ENCODE results near the gene TATDN2. TPM values are rescaled to one million over a fixed set of nuclear protein-coding genes. Genes with fewer than 3 reads are reported as not detected.
"Not testable (repeated sequence)": the region's sequence is repeated elsewhere in the genome, so short reads cannot be mapped to it uniquely, and the experiment has no call there.

TATDN2 gene
- total RNA-seq, 1 donor from 2014 or later: 76.8 TPM

- intact Hi-C loops (cut with micrococcal nuclease): no loop called here
Measured at GRCh38 chr3:10265833-10266232, 17.6 kb downstream of the TATDN2 start.

GRCh38 chr3:10266936-10267335 lies 18.7 kb downstream of the TATDN2 start:
- intact Hi-C loops (cut with micrococcal nuclease): not testable (repeated sequence)

- intact Hi-C loops (cut with micrococcal nuclease): no loop called here
Measured at GRCh38 chr3:10268116-10268515, 19.9 kb downstream of the TATDN2 start.

GRCh38 chr3:10268930-10269329 lies 20.7 kb downstream of the TATDN2 start:
- intact Hi-C loops (cut with micrococcal nuclease): no loop called here

GRCh38 chr3:10269443-10269842 lies 21.2 kb downstream of the TATDN2 start:
- intact Hi-C loops (cut with micrococcal nuclease): no loop called here

GRCh38 chr3:10272476-10272875 lies 24.2 kb downstream of the TATDN2 start:
- intact Hi-C loops (cut with micrococcal nuclease): not testable (repeated sequence)

GRCh38 chr3:10272977-10273376 lies 24.7 kb downstream of the TATDN2 start:
- intact Hi-C loops (cut with micrococcal nuclease): no loop called here

- intact Hi-C loops (cut with micrococcal nuclease): no loop called here
Measured at GRCh38 chr3:10273702-10274305, 25.5 kb downstream of the TATDN2 start.

GRCh38 chr3:10274601-10275000 lies 26.3 kb downstream of the TATDN2 start:
- intact Hi-C loops (cut with micrococcal nuclease): no loop called here

- intact Hi-C loops (cut with micrococcal nuclease): no loop called here
Measured at GRCh38 chr3:10277115-10277625, 28.9 kb downstream of the TATDN2 start.

GRCh38 chr3:10278501-10278900 lies 30.2 kb downstream of the TATDN2 start:
- intact Hi-C loops (cut with micrococcal nuclease): no loop called here

- intact Hi-C loops (cut with micrococcal nuclease): no loop called here
Measured at GRCh38 chr3:10279384-10280176, 31.3 kb downstream of the TATDN2 start.

GRCh38 chr3:10280177-10280529 lies 31.9 kb downstream of the TATDN2 start:
- intact Hi-C loops (cut with micrococcal nuclease): no loop called here

- intact Hi-C loops (cut with micrococcal nuclease): no loop called here
Measured at GRCh38 chr3:10280571-10280970, 32.3 kb downstream of the TATDN2 start.

- intact Hi-C loops (cut with micrococcal nuclease): no loop called here
Measured at GRCh38 chr3:10281951-10282350, 33.7 kb downstream of the TATDN2 start.

- intact Hi-C loops (cut with micrococcal nuclease): no loop called here
Measured at GRCh38 chr3:10283638-10284037, 35.4 kb downstream of the TATDN2 start.

- intact Hi-C loops (cut with micrococcal nuclease): no loop called here
Measured at GRCh38 chr3:10284496-10284895, 36.2 kb downstream of the TATDN2 start.

GRCh38 chr3:10285272-10286132 lies 37.2 kb downstream of the TATDN2 start:
- intact Hi-C loops (cut with micrococcal nuclease): no loop called here

GRCh38 chr3:10286133-10286524 lies 37.9 kb downstream of the TATDN2 start:
- intact Hi-C loops (cut with micrococcal nuclease): no loop called here

GRCh38 chr3:10286596-10287295 lies 38.5 kb downstream of the TATDN2 start:
- intact Hi-C loops (cut with micrococcal nuclease): no loop called here

- intact Hi-C loops (cut with micrococcal nuclease): no loop called here
Measured at GRCh38 chr3:10287936-10288574, 39.8 kb downstream of the TATDN2 start.

All from T-helper 2 cell treated with Interferon-gamma antibody and Interleukin-4, amounts not matched to agents 100 ng/mL and 5 ng/mL, for 36 hours (primary cell).